HG03558 (cell line): ENCODE data around the gene SMYD3.

ENCODE experiments used
- ATAC-seq: cut with Tn5 transposase; IDR thresholded peaks from one replicate; pipeline ENCODE4 v1.9.1; 2021; ENCODE audit warnings: moderate number of reproducible peaks; ENCODE audit not compliant: unreplicated experiment; ENCODE audit errors: extremely low read depth

SMYD3 gene

GRCh38 chr1:246161626-246162025 is 345.5 kb downstream of the SMYD3 start:
- ATAC-seq, result no peak

GRCh38 chr1:246160905-246161304 is 346.2 kb downstream of the SMYD3 start:
- no peak for ATAC-seq

DNA sequence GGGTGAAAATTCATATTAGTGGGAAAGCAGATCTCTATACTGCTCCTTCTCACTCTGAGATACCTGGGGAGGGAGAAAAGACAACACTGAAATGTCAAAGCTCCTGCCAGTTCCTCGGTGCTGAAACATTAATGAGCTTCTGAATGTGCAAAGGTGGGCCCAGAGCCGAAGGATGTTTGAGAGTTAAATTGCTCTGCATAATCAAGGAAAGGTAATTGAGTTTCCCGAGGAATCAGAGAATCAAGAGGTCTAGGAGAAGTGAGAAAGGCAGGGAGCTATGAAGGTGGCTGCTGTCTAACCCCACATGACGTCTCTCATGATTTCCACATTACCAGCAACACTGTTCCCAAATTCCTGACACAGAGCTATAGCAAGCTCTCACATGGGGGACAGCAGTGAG is 346.7 kb downstream of the SMYD3 start:
- no peak for ATAC-seq

DNA sequence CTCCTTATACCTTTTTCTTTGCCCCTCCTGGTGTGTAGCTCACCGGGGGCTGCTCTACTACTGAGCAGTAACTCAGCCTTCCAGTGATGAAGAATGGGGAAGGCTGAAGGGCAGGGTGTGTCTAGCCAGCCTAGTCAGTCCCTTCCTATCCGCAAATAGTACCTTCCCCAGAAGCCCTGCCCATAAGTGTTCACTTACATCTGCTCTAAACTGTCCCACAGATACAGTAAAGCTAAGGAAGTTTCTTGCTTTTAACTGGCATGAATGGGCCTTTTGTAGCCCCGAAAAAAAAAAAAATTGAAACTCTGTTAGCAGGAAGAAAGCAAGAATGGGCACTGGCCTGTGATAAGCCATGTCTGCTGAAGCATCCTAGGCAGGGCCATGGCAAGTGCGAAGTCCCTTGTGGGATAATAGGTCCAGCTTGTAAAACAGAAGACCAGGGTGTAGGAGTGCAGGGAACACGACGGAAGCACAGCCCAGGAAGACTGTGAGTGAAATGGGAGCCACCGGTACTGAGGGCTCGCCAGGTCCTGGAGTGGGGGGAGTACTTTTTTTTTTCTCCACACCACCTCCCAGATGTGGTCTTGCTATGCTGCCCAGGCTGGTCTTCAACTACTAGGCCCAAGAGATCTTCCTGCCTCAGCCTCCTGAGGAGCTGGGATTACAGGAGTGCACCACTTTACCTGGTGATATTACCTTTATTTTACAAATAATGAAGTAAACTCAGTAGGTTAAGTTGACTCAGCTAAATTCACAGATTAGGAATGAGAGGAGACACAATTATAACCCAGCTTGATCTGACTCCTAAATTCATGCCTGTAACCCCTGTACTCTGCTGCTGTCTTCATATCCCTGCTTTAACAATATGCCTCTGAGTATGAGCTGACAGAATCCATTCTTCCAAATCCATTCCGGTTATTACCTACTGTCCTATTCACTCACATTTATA is 347.5 kb downstream of the SMYD3 start:
- no peak for ATAC-seq

- no peak for ATAC-seq
Measured at GRCh38 chr1:246158131-246158530, 348.9 kb downstream of the SMYD3 start.

- no peak for ATAC-seq
Measured at GRCh38 chr1:246157516-246157915, 349.6 kb downstream of the SMYD3 start.

- ATAC-seq, result no peak
Measured at GRCh38 chr1:246156847-246157246, 350.2 kb downstream of the SMYD3 start.

DNA sequence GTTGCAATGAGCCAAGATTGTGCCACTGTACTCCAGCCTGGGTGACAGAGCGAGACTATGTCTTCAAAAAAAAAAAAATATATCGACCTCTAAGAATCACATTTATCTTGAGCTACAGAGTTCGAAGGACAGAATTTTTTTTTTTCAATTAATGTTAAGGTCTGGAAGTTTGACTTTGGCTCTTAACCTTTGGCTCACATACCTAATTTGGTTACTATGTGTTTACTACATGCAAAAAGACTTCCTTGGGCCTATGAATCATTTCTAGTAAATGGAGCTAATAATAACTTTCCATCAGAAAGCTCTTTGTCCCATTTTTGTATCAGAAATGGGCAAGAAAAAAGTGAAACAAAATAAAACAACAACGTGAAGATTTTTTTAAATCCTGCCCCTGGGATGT is 351.2 kb downstream of the SMYD3 start:
- ATAC-seq, result no peak

- no peak for ATAC-seq
Measured at GRCh38 chr1:246153796-246154212, 353.3 kb downstream of the SMYD3 start.

- ATAC-seq, result no peak
Measured at GRCh38 chr1:246152986-246153431, 354.1 kb downstream of the SMYD3 start.

DNA sequence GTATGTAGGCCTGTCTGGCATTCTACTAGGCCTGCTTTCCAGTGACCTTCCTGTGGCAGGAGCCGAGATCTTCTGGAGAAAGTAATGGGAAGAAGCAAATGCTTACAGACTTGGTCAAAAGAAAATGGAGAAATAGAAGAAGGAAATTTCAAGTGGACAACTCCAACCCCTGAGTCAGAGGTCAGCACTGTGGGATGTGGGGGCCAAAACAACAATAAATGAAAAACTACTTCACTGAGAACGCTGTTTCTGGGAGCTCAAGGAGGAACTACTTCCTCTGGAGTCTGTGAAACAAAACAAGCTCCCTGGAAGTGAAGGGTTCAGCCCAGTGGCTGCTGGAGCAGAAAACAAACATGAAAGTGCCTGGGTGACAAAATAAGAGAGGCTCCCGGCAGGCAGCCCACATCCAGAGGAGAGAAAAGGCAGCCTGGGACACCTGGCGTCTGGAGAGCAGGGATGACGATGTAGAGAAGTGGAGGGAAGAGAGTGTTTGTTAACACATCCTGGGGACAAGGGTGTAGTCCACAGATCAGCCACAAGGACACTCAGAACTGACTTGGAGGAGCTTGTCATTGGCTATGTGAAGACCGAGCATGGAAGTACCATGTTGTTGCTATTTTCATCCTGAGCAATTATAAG is 355.2 kb downstream of the SMYD3 start:
- ATAC-seq, result no peak

- ATAC-seq, result no peak
Measured at GRCh38 chr1:246149543-246149942, 357.5 kb downstream of the SMYD3 start.

DNA sequence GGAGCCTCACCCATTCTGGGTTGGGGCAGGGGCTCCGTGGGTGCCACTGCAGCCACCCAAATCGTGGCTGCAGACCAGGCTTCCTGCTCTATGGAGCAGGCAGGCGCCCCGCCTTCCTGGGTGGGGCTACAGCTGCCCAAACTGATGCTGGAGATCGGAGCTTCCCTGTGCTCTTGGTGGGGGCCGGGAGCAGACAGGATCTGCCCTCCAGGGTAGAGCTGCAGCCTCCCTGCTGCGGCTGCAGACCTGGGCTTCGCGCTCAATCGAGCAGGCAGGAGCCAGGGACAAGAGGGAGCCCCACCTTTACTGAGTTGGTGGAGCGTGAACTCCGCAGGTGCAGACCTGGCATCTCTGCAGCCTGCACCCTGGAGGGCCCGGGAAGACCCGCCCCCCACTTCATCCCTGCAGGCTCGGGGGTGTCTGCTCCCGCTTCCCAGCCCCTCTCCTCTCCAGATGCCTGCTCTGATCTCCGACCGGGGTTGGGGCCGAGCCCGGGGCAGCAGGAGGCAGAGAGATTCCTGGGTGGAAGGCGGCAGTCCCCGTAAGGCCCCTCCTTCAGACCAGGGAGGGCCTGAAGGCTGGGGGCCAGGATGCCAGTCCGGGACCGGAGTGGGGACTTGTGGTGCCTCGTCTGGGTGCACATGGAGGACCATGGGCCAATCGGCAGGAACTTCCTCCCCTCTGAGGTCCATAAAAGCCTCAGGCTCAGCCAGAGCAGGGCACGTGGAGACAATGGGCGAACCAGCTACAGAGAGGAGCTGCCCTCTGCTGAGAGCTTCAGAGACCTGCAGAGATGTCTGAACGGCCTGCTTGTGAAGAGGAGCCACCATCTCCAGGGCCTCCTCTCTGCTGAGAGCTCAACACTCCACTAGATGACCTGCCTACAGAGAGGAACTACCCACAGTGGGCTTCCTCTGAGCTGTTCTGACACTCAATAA is 359.3 kb downstream of the SMYD3 start:
- no peak for ATAC-seq

DNA sequence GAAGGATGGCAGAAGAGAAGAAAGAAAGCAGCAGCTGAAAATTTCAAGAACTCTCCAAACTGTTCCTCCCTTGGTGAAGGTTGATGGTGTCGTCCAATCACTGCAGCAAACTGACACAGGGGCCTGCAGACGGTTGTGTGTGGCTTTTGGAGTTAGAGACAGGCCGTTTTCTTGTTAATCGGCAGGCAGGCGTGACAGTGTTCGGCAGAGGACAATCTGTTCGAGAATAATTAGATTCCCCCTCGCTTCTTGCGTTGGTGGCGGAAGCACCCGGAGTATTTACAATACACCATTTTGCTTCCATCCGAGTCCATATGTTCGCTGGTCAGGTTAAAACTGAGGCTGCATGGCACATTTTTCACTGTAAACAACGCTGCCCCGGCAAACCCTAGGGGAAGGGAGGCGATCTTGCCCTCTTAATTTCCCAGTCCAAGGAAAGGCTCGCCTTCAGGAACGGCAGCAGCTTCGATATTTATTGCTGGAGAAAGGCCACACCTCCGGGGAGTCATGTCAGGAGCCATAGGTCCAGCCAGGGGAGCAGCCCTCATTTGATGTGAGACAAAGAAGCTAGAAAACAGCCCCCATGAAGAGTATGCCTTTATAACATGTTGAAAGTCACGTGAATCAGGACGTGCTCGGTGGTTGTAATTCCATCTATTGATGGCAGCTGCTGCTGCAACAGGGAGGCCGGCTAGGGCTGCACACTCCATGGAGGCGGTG is 360.1 kb downstream of the SMYD3 start:
- ATAC-seq, result no peak

- no peak for ATAC-seq
Measured at GRCh38 chr1:246145900-246146299, 361.2 kb downstream of the SMYD3 start.

DNA sequence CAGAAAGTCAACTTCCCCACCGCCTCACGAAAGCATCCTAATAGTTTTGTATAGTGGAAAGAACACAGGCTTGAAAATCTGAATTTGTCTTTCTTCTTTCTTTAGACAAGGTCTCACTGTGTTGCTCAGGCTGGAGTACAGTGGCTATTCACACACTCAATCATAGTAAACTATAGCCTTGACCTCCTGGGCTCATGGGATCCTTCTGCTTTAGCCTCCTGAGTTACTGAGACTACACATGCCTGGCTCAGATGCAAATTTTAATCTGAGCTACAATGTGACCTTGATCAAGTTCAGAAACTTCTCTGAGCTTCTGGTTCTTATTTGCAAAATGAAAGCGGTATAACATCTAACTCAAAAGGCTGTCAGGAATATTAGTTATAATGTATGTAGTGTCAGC is 362.1 kb downstream of the SMYD3 start:
- ATAC-seq, result no peak

DNA sequence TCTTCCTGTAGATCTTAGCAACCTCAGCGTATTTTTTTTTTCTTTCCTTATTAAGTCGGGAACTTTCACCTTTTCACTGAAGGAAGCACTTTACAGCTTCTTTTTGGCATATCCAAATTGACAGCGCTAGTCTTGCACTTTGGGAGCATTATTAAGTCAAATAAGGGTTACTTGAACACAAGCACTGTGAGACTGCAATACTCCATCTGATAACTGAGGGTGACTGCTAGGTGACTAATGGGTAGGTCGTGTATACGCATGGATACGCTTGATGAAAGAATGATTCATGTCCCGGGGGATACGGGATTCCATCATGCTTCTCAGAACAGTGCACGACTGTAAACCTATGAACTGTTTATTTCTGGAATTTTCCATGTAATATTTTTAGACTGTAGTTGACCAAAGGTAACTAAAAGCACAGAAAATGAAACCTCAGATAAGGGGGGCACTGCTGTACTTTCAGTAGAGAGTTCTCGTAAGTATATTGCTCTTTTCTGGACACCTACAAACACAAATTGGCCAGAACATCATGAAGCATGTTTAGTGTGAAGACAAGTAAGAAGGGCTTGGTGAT is 364.7 kb downstream of the SMYD3 start:
- no peak for ATAC-seq

- no peak for ATAC-seq
Measured at GRCh38 chr1:246141306-246141705, 365.8 kb downstream of the SMYD3 start.

DNA sequence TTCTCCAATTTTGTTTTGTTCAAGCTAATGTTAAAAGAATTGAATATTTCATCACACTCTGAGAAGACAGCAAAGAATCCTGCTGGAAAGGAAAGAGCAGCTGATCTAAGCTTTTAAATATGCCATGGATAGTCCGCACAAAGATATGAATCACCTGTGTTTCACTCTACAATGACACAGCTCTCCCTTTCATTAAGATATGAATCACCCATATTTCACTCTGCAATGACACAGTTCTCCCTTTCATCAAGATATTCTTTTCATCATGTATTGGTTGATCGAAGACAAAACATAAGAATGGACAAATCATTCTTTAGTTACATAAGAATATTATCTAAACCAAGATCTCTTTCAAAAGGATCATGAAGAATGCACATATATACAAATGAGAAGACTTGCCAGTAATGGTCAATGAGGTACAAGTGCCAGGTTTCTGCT is 367.3 kb downstream of the SMYD3 start:
- ATAC-seq, result no peak
